A172 (cell line): ENCODE data around the gene ATOH8. TPM values are rescaled to one million over a fixed set of nuclear protein-coding genes. Genes with fewer than 3 reads are reported as not detected.

Source experiments
- DNase-seq: peaks from one replicate; pipeline ENCODE4 v3.0.0-alpha.2; 2015; ENCODE audit warnings: low spot score
- total RNA-seq: library from RNA; depleted of rRNA; stranded (reverse); fragments of >200 nt; shearing (Covaris generic); gene quantifications from 2 replicates; pipeline ENCODE4 v1.2.3, GENCODE V29; 2014

The ATOH8 gene
- total RNA-seq, 1 experiment from 2014 or later: 3.2 TPM

GRCh38 chr2:85718885-85719492 lies 34.8 kb upstream of the ATOH8 start:
- no peak for DNase-seq

GRCh38 chr2:85719609-85720240 lies 34.1 kb upstream of the ATOH8 start:
- DNase-seq: no peak

GRCh38 chr2:85720533-85720932 lies 33.3 kb upstream of the ATOH8 start:
- no peak for DNase-seq

- DNase-seq: no peak
Observed at GRCh38 chr2:85721641-85722040, 32.1 kb upstream of the ATOH8 start.

- no peak for DNase-seq
Observed at GRCh38 chr2:85722519-85722918, 31.3 kb upstream of the ATOH8 start.

GRCh38 chr2:85723707-85724360 lies 30.0 kb upstream of the ATOH8 start:
- DNase-seq: no peak

- no peak for DNase-seq
Observed at GRCh38 chr2:85724731-85725181, 29.0 kb upstream of the ATOH8 start.

- DNase-seq: no peak
Observed at GRCh38 chr2:85725451-85725850, 28.3 kb upstream of the ATOH8 start.

- DNase-seq: no peak
Observed at GRCh38 chr2:85727798-85728197, 26.0 kb upstream of the ATOH8 start.

- DNase-seq: no peak
Observed at GRCh38 chr2:85728342-85728741, 25.4 kb upstream of the ATOH8 start.

GRCh38 chr2:85728883-85729824 lies 24.6 kb upstream of the ATOH8 start:
- peak; percentile 71 for DNase-seq

GRCh38 chr2:85729825-85730510 lies 23.8 kb upstream of the ATOH8 start:
- DNase-seq: no peak

GRCh38 chr2:85730686-85731230 lies 23.0 kb upstream of the ATOH8 start:
- DNase-seq: no peak

GRCh38 chr2:85731606-85732005 lies 22.2 kb upstream of the ATOH8 start:
- DNase-seq: no peak

- DNase-seq: no peak
Observed at GRCh38 chr2:85732467-85733120, 21.2 kb upstream of the ATOH8 start.

GRCh38 chr2:85733121-85733960 lies 20.4 kb upstream of the ATOH8 start:
- no peak for DNase-seq

GRCh38 chr2:85734015-85734414 lies 19.8 kb upstream of the ATOH8 start:
- no peak for DNase-seq

- peak; percentile 26 for DNase-seq
Observed at GRCh38 chr2:85734942-85735608, 18.7 kb upstream of the ATOH8 start.

GRCh38 chr2:85735691-85736090 lies 18.1 kb upstream of the ATOH8 start:
- DNase-seq: no peak
